ENCODE measurements around the gene COPB1. TPM values are rescaled to one million over a fixed set of nuclear protein-coding genes. Genes with fewer than 3 reads are reported as not detected.

The COPB1 gene
- polyA plus RNA-seq, 2 donors = 35.2 to 50.1 TPM

GRCh38 chr11:14420223-14420622 is 79.4 kb downstream of the COPB1 start:
- Histone ChIP-seq H3K9me3 (ENCODE audit: control insufficient read depth in 2 of 2, insufficient read depth in 1 of 2, low read depth in 1 of 2, low read length in 1 of 2) (no peaks in the 10 kb centered on the region), H3K27ac (ENCODE audit: low read depth in 2 of 2, low read length in 1 of 2) (no peak overlapping the region), H3K4me3 (ENCODE audit: low read depth in 1 of 2, low read length in 2 of 2) (no peak overlapping the region), H3K4me1 (ENCODE audit: control insufficient read depth in 2 of 2, insufficient read depth in 2 of 2, low read length in 1 of 2) (peaks cover 5 to 6% of the 10 kb centered on the region in 2 donors), H3K27me3 (ENCODE audit: control insufficient read depth in 1 of 2, insufficient read depth in 2 of 2, low read length in 2 of 2) (no peaks in the 10 kb centered on the region), H3K36me3 (ENCODE audit: control insufficient read depth in 2 of 2, insufficient read depth in 2 of 2, low read length in 1 of 2) (no peaks in the 10 kb centered on the region)
- 94% methylated on average over 3 of the region's 3 CpGs for WGBS, 2 donors

DNA sequence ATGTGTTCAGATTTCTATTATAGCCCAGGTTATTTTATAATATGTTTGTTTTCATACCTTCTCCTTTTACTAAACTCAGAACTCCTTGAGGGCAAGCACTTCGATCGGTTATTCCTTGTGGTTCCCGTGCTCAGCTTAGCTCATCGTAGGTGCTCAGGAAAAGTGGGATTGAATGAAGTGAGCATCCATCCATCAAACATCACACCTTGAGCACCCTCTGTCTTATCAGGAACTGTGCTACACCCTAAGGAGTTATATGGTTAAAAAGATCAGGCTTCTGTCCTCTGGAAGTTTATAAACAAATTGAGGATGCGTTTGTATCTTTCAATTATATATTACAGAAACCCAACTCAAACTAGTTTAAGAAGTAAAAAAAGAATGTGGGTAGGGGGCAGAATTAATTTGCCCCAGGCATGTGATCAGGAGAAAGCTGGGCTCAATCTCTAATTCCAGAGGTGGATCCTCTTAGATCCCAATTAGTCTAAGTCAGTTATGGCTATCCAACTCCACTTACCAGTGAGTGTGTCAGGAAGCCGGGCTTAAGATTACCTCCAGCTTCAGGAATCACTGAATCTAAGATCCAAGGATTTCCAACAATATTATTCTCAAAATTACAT is 80.7 kb downstream of the COPB1 start:
- H3K27me3 ChIP-seq (ENCODE audit: control insufficient read depth in 1 of 2, insufficient read depth in 2 of 2, low read length in 2 of 2) = no peaks in the 10 kb centered on the region

GRCh38 chr11:14417617-14418374 is 81.8 kb downstream of the COPB1 start:
- no peak overlapping the region for H3K4me3 ChIP-seq (ENCODE audit: low read depth in 1 of 2, low read length in 2 of 2)
- no peaks in the 10 kb centered on the region for H3K36me3 ChIP-seq (ENCODE audit: control insufficient read depth in 2 of 2, insufficient read depth in 2 of 2, low read length in 1 of 2)
- WGBS, 2 donors = 79 to 84% methylated on average over 4 of the region's 4 CpGs
- no peak overlapping the region for H3K27ac ChIP-seq (ENCODE audit: low read depth in 2 of 2, low read length in 1 of 2)
- H3K27me3 ChIP-seq (ENCODE audit: control insufficient read depth in 1 of 2, insufficient read depth in 2 of 2, low read length in 2 of 2) = no peaks in the 10 kb centered on the region
- H3K9me3 ChIP-seq (ENCODE audit: control insufficient read depth in 2 of 2, insufficient read depth in 1 of 2, low read depth in 1 of 2, low read length in 1 of 2) = no peaks in the 10 kb centered on the region
- peaks cover 4 to 5% of the 10 kb centered on the region in 2 donors for H3K4me1 ChIP-seq (ENCODE audit: control insufficient read depth in 2 of 2, insufficient read depth in 2 of 2, low read length in 1 of 2)

More for the DNA sequence above, 80.7 kb downstream of the COPB1 start:
- no peaks in the 10 kb centered on the region for H3K9me3 ChIP-seq (ENCODE audit: control insufficient read depth in 2 of 2, insufficient read depth in 1 of 2, low read depth in 1 of 2, low read length in 1 of 2)
- no peak overlapping the region for H3K27ac ChIP-seq (ENCODE audit: low read depth in 2 of 2, low read length in 1 of 2)
- H3K36me3 ChIP-seq (ENCODE audit: control insufficient read depth in 2 of 2, insufficient read depth in 2 of 2, low read length in 1 of 2) = no peaks in the 10 kb centered on the region
- 73 to 78% methylated on average over 6 of the region's 6 CpGs for whole genome bisulfite sequencing, 2 donors
- no peak overlapping the region for H3K4me3 ChIP-seq (ENCODE audit: low read depth in 1 of 2, low read length in 2 of 2)
- H3K4me1 ChIP-seq (ENCODE audit: control insufficient read depth in 2 of 2, insufficient read depth in 2 of 2, low read length in 1 of 2) = peaks cover 5 to 6% of the 10 kb centered on the region in 2 donors

GRCh38 chr11:14417186-14417585 is 82.4 kb downstream of the COPB1 start:
- Histone ChIP-seq H3K27ac (ENCODE audit: low read depth in 2 of 2, low read length in 1 of 2) (no peak overlapping the region), H3K27me3 (ENCODE audit: control insufficient read depth in 1 of 2, insufficient read depth in 2 of 2, low read length in 2 of 2) (no peaks in the 10 kb centered on the region), H3K4me3 (ENCODE audit: low read depth in 1 of 2, low read length in 2 of 2) (no peak overlapping the region), H3K9me3 (ENCODE audit: control insufficient read depth in 2 of 2, insufficient read depth in 1 of 2, low read depth in 1 of 2, low read length in 1 of 2) (no peaks in the 10 kb centered on the region), H3K36me3 (ENCODE audit: control insufficient read depth in 2 of 2, insufficient read depth in 2 of 2, low read length in 1 of 2) (no peaks in the 10 kb centered on the region), H3K4me1 (ENCODE audit: control insufficient read depth in 2 of 2, insufficient read depth in 2 of 2, low read length in 1 of 2) (no peaks in the 10 kb centered on the region)
- 88 to 89% methylated on average over 4 of the region's 4 CpGs for WGBS, 2 donors

- Histone ChIP-seq H3K9me3 (ENCODE audit: control insufficient read depth in 2 of 2, insufficient read depth in 1 of 2, low read depth in 1 of 2, low read length in 1 of 2) (no peaks in the 10 kb centered on the region), H3K36me3 (ENCODE audit: control insufficient read depth in 2 of 2, insufficient read depth in 2 of 2, low read length in 1 of 2) (no peaks in the 10 kb centered on the region), H3K27ac (ENCODE audit: low read depth in 2 of 2, low read length in 1 of 2) (no peak overlapping the region), H3K27me3 (ENCODE audit: control insufficient read depth in 1 of 2, insufficient read depth in 2 of 2, low read length in 2 of 2) (no peaks in the 10 kb centered on the region), H3K4me3 (ENCODE audit: low read depth in 1 of 2, low read length in 2 of 2) (no peak overlapping the region), H3K4me1 (ENCODE audit: control insufficient read depth in 2 of 2, insufficient read depth in 2 of 2, low read length in 1 of 2) (peaks cover 0 to 4% of the 10 kb centered on the region in 2 donors)
- WGBS, 2 donors = 52 to 58% methylated on average over 7 of the region's 7 CpGs
Observed at GRCh38 chr11:14414470-14415461, 84.8 kb downstream of the COPB1 start.

GRCh38 chr11:14413307-14414069 is 86.1 kb downstream of the COPB1 start:
- no peaks in the 10 kb centered on the region for H3K9me3 ChIP-seq (ENCODE audit: control insufficient read depth in 2 of 2, insufficient read depth in 1 of 2, low read depth in 1 of 2, low read length in 1 of 2)
- peaks cover 0 to 4% of the 10 kb centered on the region in 2 donors for H3K4me1 ChIP-seq (ENCODE audit: control insufficient read depth in 2 of 2, insufficient read depth in 2 of 2, low read length in 1 of 2)
- no peak overlapping the region for H3K4me3 ChIP-seq (ENCODE audit: low read depth in 1 of 2, low read length in 2 of 2)
- H3K36me3 ChIP-seq (ENCODE audit: control insufficient read depth in 2 of 2, insufficient read depth in 2 of 2, low read length in 1 of 2) = no peaks in the 10 kb centered on the region
- H3K27me3 ChIP-seq (ENCODE audit: control insufficient read depth in 1 of 2, insufficient read depth in 2 of 2, low read length in 2 of 2) = no peaks in the 10 kb centered on the region
- peak overlapping the region in 1 of 2 donors; percentile 24 for H3K27ac ChIP-seq (ENCODE audit: low read depth in 2 of 2, low read length in 1 of 2)
- WGBS, 2 donors = 73 to 82% methylated on average over 4 of the region's 4 CpGs

DNA sequence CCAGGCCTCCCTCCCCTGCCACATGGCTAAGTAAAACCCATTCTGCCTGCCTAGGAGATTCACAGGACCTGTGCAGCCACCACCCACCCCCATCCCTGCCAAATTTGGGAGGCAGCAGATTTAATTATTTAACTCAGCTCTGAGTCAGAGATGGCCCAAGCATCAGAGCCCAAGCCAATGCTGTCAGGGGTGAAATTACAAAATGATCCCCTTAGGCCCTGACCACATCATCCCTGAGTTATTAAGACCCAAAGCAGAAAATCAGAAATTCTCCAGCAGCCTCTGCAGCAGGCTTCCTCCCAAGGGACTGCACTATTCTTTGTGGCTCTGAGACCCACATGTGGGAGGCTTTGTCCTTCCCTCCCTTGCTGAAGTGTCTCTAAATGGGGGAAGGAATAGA is 87.8 kb downstream of the COPB1 start:
- Histone ChIP-seq H3K9me3 (ENCODE audit: control insufficient read depth in 2 of 2, insufficient read depth in 1 of 2, low read depth in 1 of 2, low read length in 1 of 2) (no peaks in the 10 kb centered on the region), H3K4me3 (ENCODE audit: low read depth in 1 of 2, low read length in 2 of 2) (no peak overlapping the region), H3K36me3 (ENCODE audit: control insufficient read depth in 2 of 2, insufficient read depth in 2 of 2, low read length in 1 of 2) (no peaks in the 10 kb centered on the region), H3K4me1 (ENCODE audit: control insufficient read depth in 2 of 2, insufficient read depth in 2 of 2, low read length in 1 of 2) (peaks cover 0 to 4% of the 10 kb centered on the region in 2 donors), H3K27ac (ENCODE audit: low read depth in 2 of 2, low read length in 1 of 2) (no peak overlapping the region), H3K27me3 (ENCODE audit: control insufficient read depth in 1 of 2, insufficient read depth in 2 of 2, low read length in 2 of 2) (no peaks in the 10 kb centered on the region)

GRCh38 chr11:14409891-14410290 is 89.7 kb downstream of the COPB1 start:
- Histone ChIP-seq H3K27me3 (ENCODE audit: control insufficient read depth in 1 of 2, insufficient read depth in 2 of 2, low read length in 2 of 2) (no peaks in the 10 kb centered on the region), H3K9me3 (ENCODE audit: control insufficient read depth in 2 of 2, insufficient read depth in 1 of 2, low read depth in 1 of 2, low read length in 1 of 2) (no peaks in the 10 kb centered on the region), H3K4me3 (ENCODE audit: low read depth in 1 of 2, low read length in 2 of 2) (no peak overlapping the region), H3K4me1 (ENCODE audit: control insufficient read depth in 2 of 2, insufficient read depth in 2 of 2, low read length in 1 of 2) (peaks cover 0 to 4% of the 10 kb centered on the region in 2 donors), H3K36me3 (ENCODE audit: control insufficient read depth in 2 of 2, insufficient read depth in 2 of 2, low read length in 1 of 2) (no peaks in the 10 kb centered on the region), H3K27ac (ENCODE audit: low read depth in 2 of 2, low read length in 1 of 2) (no peak overlapping the region)
- WGBS, 2 donors = 29 to 35% methylated on average over 3 of the region's 3 CpGs

DNA sequence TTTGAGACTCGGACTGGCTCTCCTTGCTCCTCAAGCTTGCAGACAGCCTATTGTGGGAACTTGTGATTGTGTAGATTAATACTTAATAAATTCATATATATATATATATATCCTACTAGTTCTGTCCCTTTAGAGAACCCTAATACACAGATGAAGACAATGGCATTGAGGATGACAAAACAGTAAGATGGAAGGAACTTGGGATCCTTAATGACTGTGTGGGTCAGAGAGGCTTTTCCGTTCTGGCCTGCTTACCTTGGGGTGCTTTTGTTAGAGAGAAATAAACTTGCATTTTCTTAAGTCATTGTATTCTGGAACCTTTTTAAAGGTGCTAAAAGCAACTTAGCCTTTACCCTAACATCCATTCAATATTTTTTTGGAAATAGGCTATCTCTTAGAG is 91.0 kb downstream of the COPB1 start:
- H3K27ac ChIP-seq (ENCODE audit: low read depth in 2 of 2, low read length in 1 of 2) = no peak overlapping the region
- peaks cover 0 to 4% of the 10 kb centered on the region in 2 donors for H3K4me1 ChIP-seq (ENCODE audit: control insufficient read depth in 2 of 2, insufficient read depth in 2 of 2, low read length in 1 of 2)
- WGBS, 2 donors = 89 to 92% methylated on average over 2 of the region's 2 CpGs
- no peaks in the 10 kb centered on the region for H3K36me3 ChIP-seq (ENCODE audit: control insufficient read depth in 2 of 2, insufficient read depth in 2 of 2, low read length in 1 of 2)
- H3K4me3 ChIP-seq (ENCODE audit: low read depth in 1 of 2, low read length in 2 of 2) = no peak overlapping the region
- H3K27me3 ChIP-seq (ENCODE audit: control insufficient read depth in 1 of 2, insufficient read depth in 2 of 2, low read length in 2 of 2) = no peaks in the 10 kb centered on the region
- H3K9me3 ChIP-seq (ENCODE audit: control insufficient read depth in 2 of 2, insufficient read depth in 1 of 2, low read depth in 1 of 2, low read length in 1 of 2) = no peaks in the 10 kb centered on the region

All from esophagus (tissue), 2 donors.